Endometrial microvascular endothelial cells (primary cell): ENCODE results near the gene ADAMTS8. TPM values are rescaled to one million over a fixed set of nuclear protein-coding genes. Genes with fewer than 3 reads are reported as not detected.

Experiments used
- in situ Hi-C: cut with HindIII; loops from 2 replicates; pipeline ENCODE4 v1.10.0; 2017; ENCODE audit warnings: low sequenced_read_pairs, low pct_unique_long_range_greater_than_20kb; ENCODE audit errors: inconsistent ontology term
- total RNA-seq: library from RNA; depleted of rRNA; stranded (reverse); fragments of >200 nt; gene quantifications from one replicate; pipeline ENCODE4 v1.2.3, GENCODE V29; 2015; ENCODE audit errors: inconsistent ontology term

The ADAMTS8 gene
- total RNA-seq, 1 donor from 2014 or later: not detected

DNA sequence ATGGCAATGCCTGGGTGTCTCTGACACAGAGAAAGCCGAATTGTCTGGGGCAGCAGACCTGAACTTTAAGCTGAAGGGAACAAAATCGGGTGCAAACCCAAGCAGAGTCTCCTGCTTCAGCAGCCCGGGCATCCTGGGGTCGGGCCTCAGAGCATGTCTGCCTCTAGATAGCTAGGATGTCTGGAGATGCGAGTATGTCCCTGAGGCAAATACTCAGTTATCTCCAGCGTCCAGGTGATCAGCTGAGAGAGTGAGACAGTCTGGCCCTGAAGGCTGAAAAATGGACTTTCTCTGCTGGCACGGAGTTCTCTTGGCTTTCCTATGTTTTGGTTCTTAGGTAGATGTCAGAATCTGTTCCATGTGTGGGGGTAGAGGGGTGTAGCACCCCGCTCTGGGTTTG lies 3.3 kb downstream of the ADAMTS8 start:
- in situ Hi-C loops: loop anchor here (25.0 kb wide), 1 partner anchor 437 kb away; no protein-coding TSS in a partner anchor

DNA sequence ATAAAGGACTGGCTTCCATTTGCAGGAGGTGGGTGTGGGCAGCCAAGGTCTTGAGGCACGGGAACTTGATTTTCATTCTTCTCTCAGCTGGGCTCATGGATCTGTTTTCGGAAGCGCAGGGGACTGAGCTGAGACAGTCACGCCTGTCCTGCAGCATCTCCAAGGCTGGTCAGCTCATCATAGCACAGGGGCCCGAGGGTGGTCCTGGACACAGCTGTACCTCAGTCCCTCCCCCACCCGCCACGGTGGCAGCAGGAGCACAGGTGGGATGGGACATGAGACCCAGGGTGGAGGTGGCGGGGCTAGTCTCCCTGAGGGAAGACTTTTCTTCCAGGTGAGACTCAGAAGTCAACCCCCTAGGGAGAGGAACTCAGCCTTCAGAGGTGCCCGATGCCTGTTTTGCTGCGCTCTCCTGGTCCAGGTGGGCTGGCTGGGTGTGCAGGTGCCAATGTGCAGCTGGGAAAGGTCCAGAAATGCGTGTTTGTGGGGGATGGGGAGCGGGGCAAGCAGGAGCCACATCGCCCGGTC lies 3.7 kb downstream of the ADAMTS8 start:
- in situ Hi-C loops: loop anchor here (25.0 kb wide), 1 partner anchor 438 kb away; no protein-coding TSS in a partner anchor

DNA sequence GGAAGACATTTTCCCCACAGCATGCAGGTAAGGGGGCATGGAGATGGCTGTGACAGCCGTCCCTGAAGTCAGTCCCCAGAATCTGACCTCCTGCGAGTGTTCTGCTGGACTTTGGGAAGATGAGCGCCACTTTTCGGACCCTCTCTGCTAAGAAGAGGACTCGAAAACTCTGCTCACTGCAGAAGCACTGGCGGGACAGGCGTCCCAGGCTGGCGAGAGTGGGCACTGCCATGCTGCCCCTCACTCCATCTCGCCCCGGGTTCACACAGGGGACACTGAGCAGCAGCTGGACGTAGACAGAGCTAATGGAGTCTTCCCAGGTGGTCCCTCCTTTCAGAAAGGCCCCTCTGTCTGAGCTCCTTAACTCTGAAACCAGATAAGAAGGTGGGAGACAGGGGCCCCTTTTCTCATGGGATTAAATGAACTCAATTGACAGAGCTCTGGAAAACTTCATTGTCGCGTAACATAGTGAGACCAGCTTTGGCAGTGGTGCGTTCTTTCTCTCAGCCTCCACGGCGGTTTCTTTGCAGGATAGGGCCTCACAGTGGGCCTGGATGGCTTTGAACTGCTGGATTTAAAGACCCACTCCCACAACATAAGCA lies 4.8 kb downstream of the ADAMTS8 start:
- in situ Hi-C loops: no loop called here

DNA sequence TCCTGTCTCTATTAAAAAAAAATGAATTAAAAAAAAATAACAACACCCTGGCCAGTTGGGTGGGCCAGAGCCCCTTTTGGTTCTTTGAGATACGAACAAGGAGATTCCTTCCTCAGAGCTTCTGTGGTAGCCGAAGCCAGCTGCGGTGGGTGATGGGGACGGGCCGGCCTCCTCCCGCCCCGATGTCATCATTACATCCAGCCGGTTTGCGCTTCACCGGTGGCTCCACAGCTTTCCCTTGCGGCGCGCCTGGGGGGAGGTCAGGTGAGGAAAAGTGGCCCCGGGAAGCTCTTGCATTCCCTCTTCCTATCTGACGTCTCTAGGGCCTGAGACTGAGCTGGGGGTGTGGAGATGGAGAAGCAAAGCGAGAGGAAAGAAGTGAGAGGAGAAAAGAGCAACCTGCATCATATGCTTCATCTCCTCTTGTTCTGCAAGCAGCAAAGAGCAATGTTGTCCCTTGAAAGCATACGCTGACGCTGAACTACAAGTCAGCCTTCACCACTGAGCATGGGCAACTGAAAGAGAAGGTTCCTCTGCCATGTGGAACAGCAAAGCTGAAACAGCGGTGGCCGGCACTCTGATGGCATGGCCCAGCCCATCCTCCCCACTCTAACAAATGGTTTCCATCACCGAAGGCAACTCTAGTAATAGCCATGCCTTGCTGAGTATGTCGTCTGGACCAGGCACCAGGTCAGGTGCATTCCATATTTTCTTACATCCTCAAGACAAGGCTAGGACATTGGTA lies 6.0 kb downstream of the ADAMTS8 start:
- in situ Hi-C loops: no loop called here

DNA sequence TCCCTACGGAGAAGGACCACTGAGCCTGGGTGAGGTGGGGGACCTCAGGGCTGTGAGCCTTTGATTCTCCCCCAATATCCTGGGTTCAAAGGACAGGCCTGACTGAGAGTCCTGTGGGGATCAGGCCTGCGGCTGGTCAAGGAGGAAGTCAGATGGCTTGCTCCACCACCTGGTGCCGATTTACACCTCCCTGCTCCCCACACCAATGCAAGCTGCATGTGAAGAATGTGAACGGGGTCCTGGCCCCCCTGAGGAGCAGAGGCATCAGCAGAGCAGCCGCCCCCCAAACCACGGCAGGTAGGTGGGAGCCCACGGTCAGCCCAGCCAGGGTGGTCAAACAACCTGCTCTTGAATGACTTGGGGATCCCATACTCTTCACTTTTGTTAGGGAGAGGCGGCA lies 6.7 kb downstream of the ADAMTS8 start:
- in situ Hi-C loops: no loop called here

DNA sequence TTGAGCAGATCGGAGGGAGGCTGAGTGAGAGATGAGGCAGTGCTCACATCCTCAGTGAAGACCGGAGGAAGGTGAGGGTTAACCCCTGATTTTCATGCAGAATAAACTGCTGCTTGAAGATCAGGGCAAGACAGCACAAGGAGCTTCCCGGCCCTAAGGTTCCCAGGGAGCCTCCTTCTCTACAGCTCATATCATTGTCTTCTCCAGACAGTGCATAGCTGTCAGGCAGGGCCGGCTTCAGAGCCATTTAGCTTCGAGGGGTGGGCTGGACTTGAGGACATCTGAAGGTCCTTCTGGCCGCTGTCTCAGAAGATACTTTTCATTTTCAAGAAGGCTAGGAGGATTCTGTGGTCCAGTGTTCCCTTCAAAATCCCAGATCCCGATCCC lies 7.2 kb downstream of the ADAMTS8 start:
- in situ Hi-C loops: no loop called here

DNA sequence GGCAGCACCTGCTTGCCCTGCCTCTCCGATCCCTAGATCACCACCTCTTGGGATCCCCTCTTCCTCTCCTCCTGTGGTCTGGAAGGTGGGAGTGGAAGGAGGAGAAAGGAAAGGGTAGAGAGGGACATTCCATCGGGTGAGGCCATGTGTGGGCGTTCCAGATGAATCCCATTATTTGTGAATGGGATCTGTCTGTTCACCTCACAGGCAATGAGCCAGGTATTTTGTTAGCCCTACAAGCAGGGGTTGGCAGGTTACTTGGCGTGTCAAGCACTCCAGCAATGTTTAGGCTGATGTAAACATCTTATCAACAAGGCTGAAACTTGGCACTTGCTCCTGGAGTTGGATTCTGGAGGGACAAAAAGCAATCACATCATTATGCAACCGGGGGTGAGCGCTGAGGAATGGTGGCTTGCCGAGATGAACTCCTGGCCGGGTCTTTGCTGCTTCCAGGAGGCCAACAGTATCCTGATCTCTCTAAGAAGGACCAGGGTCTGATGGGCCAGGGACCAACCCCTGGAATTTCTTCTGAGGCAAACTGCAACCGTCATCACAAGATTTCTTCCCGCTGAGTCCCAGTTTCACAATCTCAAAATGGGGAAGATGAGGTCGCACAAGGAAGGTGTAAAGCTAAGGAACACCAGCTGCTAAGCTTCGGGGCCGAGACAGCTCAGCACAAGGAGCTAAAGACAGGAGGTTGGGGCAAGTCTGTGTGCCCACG lies 7.8 kb downstream of the ADAMTS8 start:
- in situ Hi-C loops: no loop called here

DNA sequence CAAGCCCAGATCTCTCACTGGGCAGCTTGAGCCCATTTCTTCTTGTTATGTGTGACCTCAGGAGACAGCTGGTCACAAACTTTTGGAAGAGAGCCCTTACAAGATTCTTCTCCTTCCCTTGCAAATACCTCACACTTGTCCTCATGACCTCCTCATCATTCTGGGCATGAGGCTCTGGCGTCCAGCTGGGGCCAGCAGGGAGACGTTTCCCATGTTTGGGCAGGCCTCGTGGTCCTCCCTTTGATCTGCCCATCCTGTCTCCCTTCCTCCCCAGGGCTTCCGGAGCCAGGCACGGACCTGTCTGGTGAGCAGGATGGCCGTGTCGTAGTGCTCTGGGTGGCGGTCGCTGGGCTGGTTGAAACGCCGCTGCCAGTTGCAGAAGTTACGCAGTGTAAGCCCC lies 9.7 kb downstream of the ADAMTS8 start:
- in situ Hi-C loops: no loop called here

DNA sequence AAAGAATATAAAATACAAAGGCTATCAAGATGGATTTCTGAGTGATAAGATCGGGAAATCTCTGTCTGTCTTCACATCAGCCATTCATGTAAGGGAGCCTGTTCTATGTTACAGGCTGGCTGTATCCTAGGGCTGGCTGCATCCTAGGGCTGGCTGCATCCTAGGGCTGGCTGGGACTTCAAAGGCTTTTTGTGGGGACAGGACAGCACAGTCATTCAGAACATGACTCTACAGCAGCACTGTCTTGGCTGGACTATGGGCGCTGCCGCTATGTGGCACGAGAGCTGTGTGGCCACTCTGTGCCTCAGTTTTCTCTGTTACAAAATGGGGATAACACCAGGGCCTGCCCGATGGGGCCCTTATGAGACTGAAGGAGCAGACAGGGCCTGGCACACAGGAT lies 10.2 kb downstream of the ADAMTS8 start:
- in situ Hi-C loops: no loop called here

DNA sequence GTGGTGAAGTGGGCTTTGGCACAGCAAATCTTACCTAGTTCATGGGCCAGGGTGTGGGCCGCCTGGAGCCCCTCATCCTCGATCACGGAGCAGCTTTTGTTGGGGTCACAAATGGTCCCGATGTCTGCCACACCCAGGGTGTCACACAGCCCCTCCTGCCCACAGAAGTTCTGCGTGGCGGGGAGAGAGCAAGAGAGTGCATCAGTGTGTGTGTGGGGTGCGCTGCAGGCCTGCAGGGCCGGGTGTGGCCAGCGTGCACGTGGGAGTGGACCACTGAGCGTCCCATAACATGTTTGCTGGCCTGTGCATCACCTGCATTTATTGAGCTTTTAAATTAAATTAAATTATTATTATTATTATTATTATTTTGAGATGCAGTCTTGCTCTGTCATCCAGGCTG lies 11.5 kb downstream of the ADAMTS8 start:
- in situ Hi-C loops: no loop called here

DNA sequence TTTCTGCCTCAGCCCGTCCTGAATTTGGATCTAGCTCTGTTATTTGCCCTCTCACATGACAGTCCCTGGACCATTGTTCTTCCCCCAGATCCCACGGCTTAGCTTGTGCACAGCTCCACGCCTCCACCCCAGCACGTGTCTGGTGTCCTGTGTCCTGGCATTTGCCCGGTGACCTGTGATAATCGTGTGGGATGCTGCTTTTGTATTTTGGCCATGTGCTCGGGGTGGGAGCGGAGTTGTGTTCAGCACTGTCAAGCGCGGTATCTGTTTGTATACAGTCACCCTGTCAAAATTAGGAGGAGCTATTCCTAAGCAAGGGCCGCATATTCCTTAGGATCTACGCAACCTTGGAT lies 11.9 kb downstream of the ADAMTS8 start:
- in situ Hi-C loops: no loop called here

DNA sequence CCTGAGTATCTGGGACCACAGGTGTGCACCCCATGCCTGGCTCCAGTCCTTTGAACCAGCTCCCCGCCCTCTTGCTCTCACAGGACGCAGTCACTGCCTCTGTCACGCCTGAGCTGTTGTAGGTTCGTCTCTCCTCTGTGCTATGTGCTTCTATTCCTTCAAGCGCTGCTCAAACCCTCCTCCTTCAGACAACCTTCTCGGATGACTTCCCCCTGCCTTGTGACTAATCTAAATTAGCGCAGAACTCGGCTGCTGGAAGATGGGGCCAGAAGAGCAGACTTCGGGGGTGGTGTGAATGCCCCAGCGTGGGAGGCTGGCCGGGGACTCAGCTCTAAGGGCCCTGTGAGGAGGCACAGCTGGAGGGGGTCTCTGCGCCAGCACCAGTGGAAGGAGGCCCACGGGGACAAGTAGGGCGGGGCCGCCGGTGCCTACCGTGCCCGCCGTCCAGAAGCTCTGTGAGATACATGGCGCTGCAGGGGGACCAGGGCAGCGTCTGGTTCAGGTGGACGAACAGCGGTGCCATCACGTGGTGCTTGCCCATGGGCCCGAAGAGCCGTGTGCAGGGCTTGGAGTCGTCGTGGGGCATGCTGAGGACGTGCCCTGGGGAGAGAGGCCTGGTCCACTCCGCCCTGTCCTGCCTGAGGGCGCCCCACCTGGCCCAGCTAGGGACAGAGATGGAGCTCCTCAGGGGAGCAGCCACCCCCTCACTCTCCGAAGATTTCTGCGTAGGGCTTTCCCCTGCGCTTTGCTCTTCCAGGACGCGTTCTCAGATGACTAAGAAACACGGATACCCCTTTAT lies 12.5 kb downstream of the ADAMTS8 start:
- in situ Hi-C loops: no loop called here

DNA sequence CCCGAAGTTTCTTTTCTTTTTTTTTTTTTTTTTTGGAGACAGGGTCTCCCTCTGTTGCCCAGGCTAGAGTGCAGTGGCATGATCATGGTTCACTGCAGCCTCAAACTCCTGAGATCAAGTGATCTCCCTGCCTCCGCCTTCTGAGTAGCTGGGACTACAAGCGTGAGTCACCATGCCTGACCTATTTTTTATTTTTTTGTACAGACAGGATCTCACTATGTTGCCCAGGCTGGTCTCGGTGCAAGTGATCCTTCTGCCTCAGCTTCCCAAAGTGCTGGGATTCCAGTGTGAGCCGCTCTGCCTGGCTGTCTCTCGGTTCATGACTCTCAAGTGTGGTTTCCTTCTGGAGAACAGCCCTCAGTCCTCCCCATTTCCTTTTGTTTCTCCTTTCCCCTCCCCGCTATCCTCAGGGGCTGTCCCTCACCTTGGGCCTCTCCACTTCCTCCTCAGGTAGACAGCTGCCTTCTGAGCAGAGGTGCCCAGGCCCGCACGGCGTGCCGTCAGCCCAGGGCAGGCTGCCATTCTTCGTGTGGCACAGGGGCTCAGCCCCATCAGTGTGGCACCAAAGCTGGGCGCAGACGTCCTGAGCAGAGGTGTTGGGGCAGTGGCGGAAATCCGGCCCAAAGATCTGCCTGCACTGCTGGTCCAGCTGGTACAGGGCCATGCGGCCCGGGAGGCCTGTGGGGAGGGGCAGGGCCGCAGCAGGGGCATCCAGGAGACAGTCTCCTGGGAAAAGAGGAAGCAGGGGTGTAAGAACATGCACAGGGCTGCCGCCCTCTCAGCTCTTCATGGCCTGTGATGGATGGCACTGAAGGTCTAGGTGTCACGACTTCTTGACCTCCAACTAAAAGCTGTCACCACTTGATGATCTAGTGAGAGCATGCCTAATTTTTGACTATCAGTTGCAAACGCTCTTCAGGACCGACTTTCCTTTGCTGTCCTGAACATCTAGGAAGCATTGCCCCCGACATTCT lies 14.0 kb downstream of the ADAMTS8 start:
- in situ Hi-C loops: no loop called here

DNA sequence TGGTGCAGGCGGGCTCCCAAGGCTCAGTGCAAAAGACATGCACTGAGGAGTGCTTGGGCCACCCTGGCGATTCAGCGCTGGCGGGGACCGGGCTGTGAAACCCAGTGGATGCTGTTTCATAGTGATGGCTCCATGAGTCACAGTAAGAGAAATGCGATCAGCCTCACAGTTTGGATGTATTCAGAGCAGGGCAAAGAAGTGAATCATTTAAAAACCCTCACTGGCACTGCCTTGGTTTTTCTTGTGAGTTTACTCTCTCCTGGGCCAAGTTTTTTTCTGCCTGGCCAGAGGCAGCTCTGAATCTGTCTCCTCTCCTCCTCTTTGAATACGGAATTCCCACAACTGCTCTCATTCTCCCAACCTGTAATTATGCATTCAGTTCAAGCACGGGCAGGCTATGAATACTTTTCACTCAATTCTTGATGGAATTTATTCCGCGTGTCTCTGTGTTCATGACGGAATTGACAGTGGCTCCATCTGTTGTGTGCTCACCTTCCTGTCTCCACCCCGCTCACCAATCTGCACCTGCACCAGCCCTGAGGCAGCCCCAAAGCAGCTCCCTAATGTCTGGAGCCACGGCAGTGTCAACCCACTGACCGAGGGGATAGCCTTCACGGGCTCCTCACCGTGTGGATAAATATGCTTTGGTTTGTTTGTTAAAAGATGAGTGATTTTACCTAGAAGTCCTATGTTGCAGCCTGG lies 14.9 kb downstream of the ADAMTS8 start:
- in situ Hi-C loops: no loop called here

DNA sequence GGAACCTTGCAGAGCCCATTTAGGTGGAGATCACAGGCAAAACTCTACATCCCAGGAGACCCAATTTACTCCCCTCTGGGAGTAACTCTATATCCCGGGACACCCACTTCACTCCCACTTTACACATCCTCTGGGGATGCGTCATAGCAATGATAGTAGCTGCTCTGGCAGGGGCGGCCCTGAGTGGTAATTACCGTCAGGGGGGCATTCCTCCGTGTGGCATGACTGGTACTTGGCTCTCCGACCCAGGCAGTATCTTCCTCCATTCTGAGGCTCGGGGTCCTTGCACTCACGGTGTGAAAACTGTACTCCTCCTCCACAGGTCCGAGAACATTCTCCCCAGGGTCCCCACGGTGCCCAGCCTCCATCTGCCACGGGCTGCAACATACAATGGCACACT lies 17.2 kb downstream of the ADAMTS8 start:
- in situ Hi-C loops: no loop called here

DNA sequence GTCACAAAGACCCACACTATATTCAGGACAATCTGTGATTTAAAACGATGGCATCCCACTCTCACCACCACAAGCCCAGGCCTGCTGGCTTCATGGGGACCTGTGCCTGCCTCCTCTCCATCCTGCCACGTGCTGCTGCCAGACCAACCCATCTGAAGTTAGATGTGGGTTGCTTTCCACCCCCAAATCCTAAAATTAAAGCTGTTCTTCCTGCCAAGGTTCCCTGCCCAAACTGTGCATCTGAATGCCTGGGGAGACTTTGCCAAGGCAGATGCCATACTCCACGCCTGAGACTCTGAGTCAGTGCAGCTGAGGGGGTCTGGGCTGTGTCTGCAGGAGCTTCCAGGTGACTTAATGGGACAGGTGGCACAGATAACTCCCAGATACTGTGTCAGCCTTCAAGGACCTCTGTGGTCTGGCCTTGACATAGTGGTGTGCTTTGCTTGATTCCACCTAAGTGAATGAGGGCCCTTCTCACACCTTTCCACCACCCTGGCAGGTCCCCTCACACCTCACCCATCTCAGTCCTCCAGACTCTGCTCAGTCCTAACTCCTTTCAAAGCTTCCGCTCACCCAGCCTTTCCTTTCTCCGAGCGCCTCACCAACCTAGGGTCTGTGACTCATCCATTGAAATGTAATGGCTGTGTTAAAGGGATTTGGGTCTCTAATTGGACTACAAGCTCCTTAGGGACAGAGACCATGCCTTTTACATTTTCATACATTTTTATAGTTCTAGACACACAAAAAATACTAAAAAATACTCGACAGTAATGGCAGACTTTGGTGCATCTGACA lies 18.6 kb downstream of the ADAMTS8 start:
- in situ Hi-C loops: no loop called here

DNA sequence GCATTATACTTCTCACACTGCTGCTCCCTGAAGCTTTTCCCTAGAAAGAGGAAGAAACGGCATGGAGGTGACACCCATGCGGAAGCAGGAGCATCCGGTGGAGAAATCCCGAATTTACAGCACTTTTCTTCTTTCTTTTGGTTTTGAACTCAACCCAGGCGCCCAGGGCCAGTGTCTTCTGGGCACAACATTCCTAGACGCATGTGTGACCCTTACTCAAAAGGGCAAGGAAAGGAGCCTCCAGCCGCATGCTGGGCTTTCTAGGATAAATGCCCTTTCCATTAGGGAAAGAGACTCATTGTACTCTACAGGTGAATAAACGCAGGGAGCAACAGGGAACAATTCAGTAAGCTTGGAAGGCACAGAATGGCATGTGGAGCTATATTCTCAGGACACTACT lies 19.5 kb downstream of the ADAMTS8 start:
- in situ Hi-C loops: no loop called here
